Activated naive CD4-positive, alpha-beta T cell treated with anti-CD3 and anti-CD28 coated beads, Interleukin-2, amount 50 U/mL, for 16 hours (primary cell): Measurements from ENCODE around the gene NDUFS6.

ENCODE experiments used
- DNase-seq: peaks from one replicate; pipeline ENCODE4 v3.0.0-alpha.2; 2020

NDUFS6 gene

DNA sequence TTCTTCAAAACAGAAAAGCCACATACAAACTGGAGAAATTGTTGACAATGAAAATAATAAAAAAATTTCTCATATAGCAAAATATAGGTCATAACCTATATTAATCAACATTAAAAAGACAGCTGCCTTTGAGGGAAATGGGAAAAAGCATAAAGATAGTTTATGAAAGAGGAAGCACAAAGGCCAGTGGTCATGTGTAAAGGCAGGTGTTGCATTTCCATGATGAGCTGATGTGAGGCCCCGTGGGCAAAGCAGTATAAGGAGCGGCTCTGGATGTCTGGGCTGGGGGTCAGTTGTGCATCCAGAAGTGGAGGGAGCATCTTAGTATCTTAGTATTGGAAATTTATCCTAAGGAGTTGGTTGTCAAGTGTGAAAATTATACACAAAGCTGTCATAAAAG, 18.3 kb downstream of the NDUFS6 start:
- DNase-seq, result no peak

DNA sequence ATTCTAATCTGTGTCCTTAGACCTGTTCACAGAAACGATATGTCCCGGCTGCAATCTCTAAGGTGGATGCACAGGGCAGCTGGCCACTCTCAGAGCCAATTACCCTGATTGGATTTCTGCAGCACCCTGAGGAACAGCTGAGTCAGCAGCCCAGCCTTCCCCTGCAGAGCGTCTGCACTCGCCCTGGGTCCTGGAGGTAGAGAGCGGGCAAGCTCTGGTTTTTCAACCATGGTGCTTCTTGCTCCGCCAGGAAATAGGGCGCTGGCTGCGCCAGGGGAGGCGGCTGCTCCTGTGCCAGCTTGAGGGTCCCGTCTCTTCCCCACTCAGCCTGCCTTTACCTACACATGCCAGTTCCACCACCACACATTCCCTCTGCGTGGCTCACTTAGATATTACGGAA, 19.2 kb downstream of the NDUFS6 start:
- no peak for DNase-seq

- no peak for DNase-seq
Measured at GRCh38 chr5:1820926-1821325, 19.7 kb downstream of the NDUFS6 start.

GRCh38 chr5:1821862-1822261, 20.7 kb downstream of the NDUFS6 start:
- no peak for DNase-seq

DNA sequence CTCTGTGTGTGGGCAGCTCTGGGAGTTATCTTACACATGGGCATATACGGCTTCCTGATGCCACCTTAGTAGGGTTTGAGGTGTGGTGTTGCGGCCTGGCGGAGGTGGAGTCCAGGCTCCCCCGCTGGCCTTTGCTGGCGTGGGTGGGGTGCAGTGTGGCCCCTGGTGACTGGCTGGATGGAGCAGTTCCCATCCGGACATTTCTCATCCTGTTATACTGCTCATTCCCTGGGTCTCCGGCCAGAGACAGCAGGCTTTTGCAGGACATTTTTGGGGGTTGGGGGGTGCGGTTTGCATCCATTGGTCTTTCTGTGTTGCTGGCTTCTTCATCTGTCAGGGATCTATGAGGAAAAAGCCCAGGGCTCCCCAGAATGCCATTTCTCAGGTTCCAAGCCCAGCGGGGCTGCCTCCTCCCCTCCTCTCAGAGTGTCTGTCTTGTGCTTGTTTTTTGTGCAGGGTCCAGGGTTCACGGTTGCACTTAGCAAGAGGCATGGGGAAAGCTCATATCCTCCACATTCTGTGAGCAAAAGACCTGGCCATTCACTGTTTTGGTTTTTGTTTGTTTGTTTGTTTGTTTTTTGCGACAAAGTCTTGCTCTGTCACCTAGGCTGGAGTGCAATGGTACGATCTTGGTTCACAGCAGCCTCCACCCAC, 22.3 kb downstream of the NDUFS6 start:
- no peak for DNase-seq

GRCh38 chr5:1824109-1824821, 23.1 kb downstream of the NDUFS6 start:
- no peak for DNase-seq

GRCh38 chr5:1824903-1825841, 24.0 kb downstream of the NDUFS6 start:
- DNase-seq, result no peak

DNA sequence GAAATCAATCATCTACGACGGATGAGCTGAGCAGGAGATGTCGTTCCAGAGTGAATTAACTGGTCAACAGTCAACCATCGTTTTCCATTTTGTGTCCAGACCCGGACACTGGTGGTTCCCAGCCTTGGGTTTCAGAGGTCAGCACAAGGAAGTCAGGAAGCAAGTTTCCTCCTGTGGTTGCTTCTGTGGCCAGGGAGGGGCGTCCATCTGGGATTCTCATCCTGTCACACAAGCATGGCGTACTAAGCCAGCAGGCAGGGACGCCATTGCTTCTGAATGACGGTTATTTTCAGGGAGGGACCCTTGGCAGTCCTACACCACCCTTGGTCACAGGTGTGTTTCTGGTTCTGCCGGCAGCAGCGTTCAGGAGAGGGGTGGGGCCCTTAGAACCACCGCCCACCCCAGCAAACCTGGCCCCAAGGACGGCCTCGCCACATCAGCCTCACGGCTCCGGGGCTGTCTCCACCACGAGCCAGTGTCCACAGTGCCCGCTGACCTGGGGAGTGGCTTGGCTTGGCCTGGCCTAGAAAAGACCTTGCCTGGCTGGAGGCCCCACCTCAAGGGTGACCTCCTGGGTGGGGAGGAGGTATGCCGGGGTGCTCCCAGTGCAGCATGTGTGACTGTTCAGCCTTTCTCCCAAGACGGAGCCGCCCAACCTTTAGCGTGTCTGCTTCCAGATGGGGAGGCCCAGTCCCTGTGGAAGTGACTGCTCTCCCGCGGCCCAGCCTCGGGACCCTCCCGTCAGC, 25.2 kb downstream of the NDUFS6 start:
- DNase-seq, result no peak

- DNase-seq, result no peak
Measured at GRCh38 chr5:1827025-1827885, 26.0 kb downstream of the NDUFS6 start.

GRCh38 chr5:1827886-1828397, 26.7 kb downstream of the NDUFS6 start:
- DNase-seq, result no peak

DNA sequence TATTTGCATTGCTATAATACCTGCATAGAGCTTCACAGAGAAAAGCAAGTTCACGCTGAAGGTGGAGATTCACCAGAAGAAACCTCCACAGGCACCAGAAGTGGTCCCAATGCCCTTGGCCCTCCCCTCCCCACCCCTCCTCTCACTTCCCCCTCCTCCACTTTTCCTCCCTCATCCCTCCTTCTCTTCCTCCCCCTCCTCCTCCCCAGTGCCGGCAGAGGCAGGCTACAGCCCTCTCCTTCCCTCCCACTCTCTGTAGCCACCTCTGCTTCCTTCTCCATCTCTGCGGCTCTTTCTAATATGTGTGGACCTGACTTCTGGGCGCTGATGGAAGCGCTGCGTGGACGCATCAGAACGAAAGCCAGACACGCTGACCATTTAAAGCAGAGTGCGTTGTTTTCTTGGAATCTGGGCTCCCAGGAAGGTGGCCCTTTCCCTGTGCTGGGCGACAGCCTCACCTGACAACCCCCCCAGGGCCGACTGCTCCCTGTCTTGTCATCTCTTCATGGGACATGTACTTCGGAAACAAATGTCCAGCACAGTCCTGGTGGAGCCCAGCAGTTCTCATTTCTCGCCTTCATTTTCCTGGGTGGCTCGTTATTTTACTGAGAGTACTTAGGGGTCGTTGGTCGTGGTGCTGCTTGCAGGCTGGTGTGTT, 29.5 kb downstream of the NDUFS6 start:
- no peak for DNase-seq

- DNase-seq, result no peak
Measured at GRCh38 chr5:1831257-1831656, 30.1 kb downstream of the NDUFS6 start.

GRCh38 chr5:1831677-1832313, 30.6 kb downstream of the NDUFS6 start:
- no peak for DNase-seq

- DNase-seq, result no peak
Measured at GRCh38 chr5:1832511-1833250, 31.5 kb downstream of the NDUFS6 start.

DNA sequence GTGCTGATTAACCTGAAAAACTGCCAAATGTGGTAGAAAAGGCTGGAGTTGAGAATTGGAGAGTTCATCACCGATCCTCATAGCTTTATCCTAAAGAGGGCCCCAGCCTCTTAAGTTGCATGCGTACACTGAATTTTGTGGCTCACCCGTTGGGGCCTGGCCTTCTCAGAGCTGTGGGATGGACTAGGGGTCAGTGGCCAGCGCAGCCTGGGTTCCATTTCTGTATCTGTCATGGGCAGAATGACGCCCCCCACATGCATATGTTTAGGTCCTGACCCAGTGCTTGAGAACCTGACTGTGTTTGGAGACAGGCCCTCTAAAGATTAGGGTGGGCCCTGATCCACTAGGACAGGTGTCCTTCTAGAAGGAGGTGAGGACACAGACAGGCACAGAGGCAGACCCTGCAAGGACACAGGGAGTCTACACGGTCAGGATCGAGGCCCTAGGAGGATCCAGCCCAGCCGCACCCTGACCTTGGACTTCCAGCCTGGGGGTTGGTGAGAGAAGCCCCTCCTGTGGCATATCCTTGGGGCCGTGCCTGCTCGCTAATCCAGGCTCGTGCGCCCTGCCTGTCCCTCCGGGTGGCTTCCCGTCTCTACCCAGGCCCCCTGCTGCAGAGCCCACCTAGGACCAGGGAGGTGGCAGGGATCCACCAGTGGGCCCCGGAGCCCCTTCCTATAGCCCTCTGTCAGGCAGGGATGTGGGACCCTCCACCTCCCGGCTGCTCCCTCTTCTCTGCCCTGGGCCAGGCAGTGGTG, 32.2 kb downstream of the NDUFS6 start:
- DNase-seq, result no peak

DNA sequence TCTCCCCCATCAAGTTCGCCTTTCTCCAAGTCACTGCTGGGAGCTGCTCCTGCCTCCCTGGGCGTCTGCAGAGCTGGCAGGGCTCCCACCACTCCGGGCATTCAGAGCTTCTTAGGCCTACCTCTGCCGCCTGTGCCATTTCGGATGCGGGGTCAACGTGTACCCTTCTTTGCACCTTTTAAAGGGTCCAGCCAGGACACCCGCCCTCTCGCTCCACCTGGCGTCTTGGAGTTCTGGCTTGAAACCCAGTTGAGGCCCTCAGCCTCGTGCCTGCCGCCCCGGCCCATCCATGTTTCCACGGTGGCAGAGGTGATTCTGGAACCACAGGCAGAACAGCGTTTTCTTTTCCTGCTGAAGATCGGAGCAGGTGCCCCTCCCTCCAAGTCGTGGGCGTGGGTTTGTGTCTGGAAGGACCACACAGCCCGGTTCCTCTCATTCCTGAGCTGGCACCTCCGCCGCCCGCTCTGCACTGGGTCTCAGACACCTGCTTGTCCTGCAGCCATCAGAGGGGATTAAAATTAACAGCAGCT, 32.9 kb downstream of the NDUFS6 start:
- no peak for DNase-seq

DNA sequence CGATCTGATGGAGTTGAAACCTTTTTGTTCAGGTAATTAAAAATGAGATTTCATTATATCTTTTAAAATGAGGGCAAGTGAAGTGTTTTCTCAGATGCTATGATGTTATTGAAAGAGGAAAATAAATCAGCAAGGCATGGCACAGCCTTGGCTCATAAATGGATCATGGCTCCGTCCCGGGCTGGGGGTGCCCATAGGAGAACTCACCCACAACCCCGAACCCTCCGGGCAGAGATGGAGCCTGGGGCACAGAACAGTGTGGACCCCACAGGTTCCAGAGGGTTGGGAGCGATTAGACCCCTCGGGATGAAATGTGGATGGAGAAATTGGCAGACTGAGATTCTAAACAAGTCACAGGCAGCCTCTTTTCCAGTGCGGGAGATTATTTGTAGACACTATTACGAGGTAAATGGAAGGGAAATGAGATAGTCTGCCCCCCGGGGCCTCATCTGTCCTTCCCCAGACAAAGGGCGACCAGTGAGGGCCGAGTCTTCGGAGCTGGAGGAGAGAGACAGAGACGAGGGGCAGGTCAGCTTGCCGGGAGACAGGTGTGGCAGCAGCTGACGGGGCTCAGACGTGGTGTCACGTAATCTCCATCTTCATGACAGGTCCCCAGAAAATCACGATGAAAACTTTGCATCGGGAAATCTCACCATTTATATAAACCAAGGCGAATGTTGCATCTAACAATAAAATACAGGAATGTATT, 33.7 kb downstream of the NDUFS6 start:
- no peak for DNase-seq

- DNase-seq, result no peak
Measured at GRCh38 chr5:1835431-1835830, 34.2 kb downstream of the NDUFS6 start.
